H9 (cell line): Measurements from ENCODE around the gene ANXA2. TPM values are rescaled to one million over a fixed set of nuclear protein-coding genes. Genes with fewer than 3 reads are reported as not detected.

ENCODE experiments used
- DNase-seq: peaks from one replicate; pipeline ENCODE4 v3.0.0-alpha.2; 2017
- H2AFZ ChIP-seq: one replicate; pipeline ENCODE4 v1.6.1; 2013; ENCODE audit warnings: mild to moderate bottlenecking, low read length, control low read depth, moderate library complexity
- H2AK5ac ChIP-seq: 2 replicates; pipeline ENCODE4 v1.6.1; 2013; ENCODE audit warnings: low read length, control low read depth, mixed read lengths; ENCODE audit not compliant: insufficient read length
- H2BK120ac ChIP-seq: one replicate; pipeline ENCODE4 v1.6.1; 2013; ENCODE audit warnings: low read depth, mild to moderate bottlenecking, low read length, control low read depth, inconsistent platforms; ENCODE audit not compliant: poor library complexity, severe bottlenecking
- H2BK12ac ChIP-seq: 2 replicates; pipeline ENCODE4 v1.6.1; 2013; ENCODE audit warnings: low read length, control low read depth, mixed read lengths, low read depth; ENCODE audit not compliant: insufficient read length
- H2BK15ac ChIP-seq: 2 replicates; pipeline ENCODE4 v1.6.1; 2013; ENCODE audit warnings: low read depth, low read length, control low read depth
- H2BK20ac ChIP-seq: one replicate; pipeline ENCODE4 v1.6.1; 2013; ENCODE audit warnings: low read depth, mild to moderate bottlenecking, low read length, control low read depth, inconsistent platforms; ENCODE audit not compliant: poor library complexity, severe bottlenecking
- H2BK5ac ChIP-seq: 2 replicates; pipeline ENCODE4 v1.6.1; 2013; ENCODE audit warnings: low read length, control low read depth, mixed read lengths; ENCODE audit not compliant: insufficient read length
- H3K14ac ChIP-seq: 2 replicates; pipeline ENCODE4 v1.6.1; 2013; ENCODE audit warnings: low read length, control low read depth; ENCODE audit not compliant: insufficient read depth
- H3K18ac ChIP-seq: 2 replicates; pipeline ENCODE4 v1.6.1; 2013; ENCODE audit warnings: low read depth, mild to moderate bottlenecking, mixed read lengths, low read length, control low read depth; ENCODE audit not compliant: insufficient read length
- H3K23ac ChIP-seq: 2 replicates; pipeline ENCODE4 v1.6.1; 2013; ENCODE audit warnings: low read length, control low read depth, mixed read lengths, low read depth; ENCODE audit not compliant: insufficient read length
- H3K23me2 ChIP-seq: 2 replicates; pipeline ENCODE4 v1.6.1; 2013; ENCODE audit warnings: low read depth, mild to moderate bottlenecking, mixed read lengths, low read length, control low read depth; ENCODE audit not compliant: insufficient read length, poor library complexity, severe bottlenecking
- H3K27ac ChIP-seq: 2 replicates; pipeline ENCODE4 v1.5.1; 2013; ENCODE audit warnings: low read length, control low read depth, mixed read lengths, low read depth; ENCODE audit not compliant: insufficient read length
- H3K27me3 ChIP-seq: 2 replicates; pipeline ENCODE4 v1.6.1; 2013; ENCODE audit warnings: low read length, control low read depth, inconsistent platforms; ENCODE audit not compliant: insufficient read depth
- H3K4ac ChIP-seq: 2 replicates; pipeline ENCODE4 v1.6.1; 2013; ENCODE audit warnings: low read depth, mild to moderate bottlenecking, control low read depth, inconsistent platforms, low read length, moderate library complexity
- H3K4me1 ChIP-seq: 2 replicates; pipeline ENCODE4 v1.6.1; 2013; ENCODE audit warnings: low read length, control low read depth, inconsistent platforms; ENCODE audit not compliant: insufficient read depth
- H3K4me2 ChIP-seq: 2 replicates; pipeline ENCODE4 v1.6.1; 2013; ENCODE audit warnings: low read length, control low read depth, mixed read lengths; ENCODE audit not compliant: insufficient read length, insufficient read depth
- H3K56ac ChIP-seq: 2 replicates; pipeline ENCODE4 v1.6.1; 2013; ENCODE audit warnings: low read depth, mild to moderate bottlenecking, mixed read lengths, low read length, control low read depth; ENCODE audit not compliant: insufficient read length
- H3K79me1 ChIP-seq: 2 replicates; pipeline ENCODE4 v1.6.1; 2013; ENCODE audit warnings: low read depth, mild to moderate bottlenecking, moderate library complexity, low read length, control low read depth, inconsistent platforms; ENCODE audit not compliant: insufficient read depth, poor library complexity, severe bottlenecking
- H3K79me2 ChIP-seq: 2 replicates; pipeline ENCODE4 v1.6.1; 2013; ENCODE audit warnings: low read length, control low read depth, inconsistent platforms; ENCODE audit not compliant: insufficient read depth
- H3K9ac ChIP-seq: 2 replicates; pipeline ENCODE4 v1.6.1; 2013; ENCODE audit warnings: low read length, control low read depth, mixed read lengths; ENCODE audit not compliant: insufficient read length; ENCODE audit errors: extremely low read depth
- H3K9me3 ChIP-seq: one replicate; pipeline ENCODE4 v1.6.1; 2013; ENCODE audit warnings: low read depth, low read length, inconsistent platforms; ENCODE audit not compliant: control insufficient read depth
- H3T11ph ChIP-seq: one replicate; pipeline ENCODE4 v1.6.1; 2013; ENCODE audit warnings: mild to moderate bottlenecking, low read length, control low read depth, inconsistent platforms
- H4K20me1 ChIP-seq: one replicate; pipeline ENCODE4 v1.6.1; 2013; ENCODE audit not compliant: control insufficient read depth, insufficient read length, insufficient read depth
- H4K5ac ChIP-seq: 2 replicates; pipeline ENCODE4 v1.6.1; 2013; ENCODE audit warnings: low read depth, mild to moderate bottlenecking, mixed read lengths, low read length, control low read depth; ENCODE audit not compliant: insufficient read length
- H4K8ac ChIP-seq: replicated peaks from 2 replicates; pipeline ENCODE4 v1.6.1; 2013; ENCODE audit warnings: low read length, control low read depth, mixed read lengths, low read depth; ENCODE audit not compliant: insufficient read length
- H4K91ac ChIP-seq: 2 replicates; pipeline ENCODE4 v1.6.1; 2013; ENCODE audit warnings: low read depth, mild to moderate bottlenecking, moderate library complexity, mixed read lengths, low read length, control low read depth; ENCODE audit not compliant: insufficient read length
- H3K27ac Mint-ChIP-seq, 3 experiments: 2 replicates in 2 of 3; 3 replicates in 1 of 3; pipeline ENCODE4 v1.8.0; 2020 to 2021; ENCODE audit warnings: mixed read lengths in 3 of 3, mild to moderate bottlenecking in 1 of 3, moderate library complexity in 1 of 3
- H3K27me3 Mint-ChIP-seq: 2 replicates; pipeline ENCODE4 v1.8.0; 2021; ENCODE audit warnings: low read depth, mild to moderate bottlenecking, moderate library complexity, mixed read lengths
- H3K36me3 Mint-ChIP-seq, 3 experiments: 2 replicates in 2 of 3; 3 replicates in 1 of 3; pipeline ENCODE4 v1.8.0; 2020 to 2021; ENCODE audit warnings: low read depth in 3 of 3, mixed read lengths in 3 of 3; ENCODE audit not compliant: insufficient read depth in 1 of 3
- H3K4me1 Mint-ChIP-seq, 2 experiments: 2 replicates each; pipeline ENCODE4 v1.8.0; 2020; ENCODE audit warnings: mixed read lengths in 2 of 2
- H3K4me3 Mint-ChIP-seq, 2 experiments: 2 replicates in 1 of 2; 3 replicates in 1 of 2; pipeline ENCODE4 v1.8.0; 2020 to 2021; ENCODE audit warnings: mild to moderate bottlenecking in 2 of 2, mixed read lengths in 2 of 2, moderate library complexity in 1 of 2
- H3K9me3 Mint-ChIP-seq, 2 experiments: 2 replicates in 1 of 2; 3 replicates in 1 of 2; pipeline ENCODE4 v1.8.0; 2020; ENCODE audit warnings: mild to moderate bottlenecking in 2 of 2, mixed read lengths in 2 of 2, moderate library complexity in 1 of 2
- WGBS: extraction: QIAGEN DNeasy Blood & Tissue Kit; methylation state at CpG from one replicate; pipeline ENCODE4 v1.1.7; 2013; ENCODE audit warnings: missing lambda C conversion rate, low lambda C conversion rate, mixed read lengths; ENCODE audit not compliant: insufficient read length; ENCODE audit errors: extremely low coverage; 5-methylcytosine and 5-hydroxymethylcytosine counted together
- total RNA-seq: library from RNA; stranded (reverse); gene quantifications from 2 replicates; pipeline ENCODE4 v1.2.1, GENCODE V29; 2021
- TF ChIP-seq, protein P1 (sequence below): fragments of 200-600 bp; sonication (generic); conservative IDR thresholded peaks from 3 replicates; pipeline ENCODE4 v1.8.0; 2021; ENCODE audit warnings: antibody characterized with exemption, mild to moderate bottlenecking

Gene ANXA2
- total RNA-seq, 1 experiment from 2014 or later: 126 TPM

DNA sequence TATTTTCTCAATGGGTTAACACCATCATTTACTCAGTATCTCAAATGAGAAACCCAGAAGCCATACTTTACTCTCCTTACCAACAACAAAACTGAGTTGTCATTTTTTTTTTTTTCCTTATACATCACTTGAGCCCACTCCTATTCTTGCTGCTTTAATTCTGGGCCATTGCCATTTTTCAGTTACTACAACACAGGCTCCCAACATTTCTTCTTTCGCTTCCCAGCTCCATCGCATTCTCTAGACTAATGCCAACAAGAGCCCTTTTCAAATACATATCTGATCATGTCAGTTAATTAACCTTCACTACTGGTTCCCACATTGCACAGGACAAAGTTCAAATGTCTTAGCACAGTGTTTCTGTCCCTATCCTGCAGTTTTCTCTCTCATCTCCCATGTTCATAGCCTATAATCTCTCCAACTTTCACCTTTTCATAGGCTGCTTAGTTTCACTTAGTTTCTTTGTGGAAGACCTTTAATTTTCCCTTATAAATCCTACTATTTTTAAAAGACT, 22.5 kb upstream of the ANXA2 start:
- Histone ChIP-seq H4K91ac (no peak overlapping the region), H2BK20ac (no peak overlapping the region), H2BK5ac (no peak overlapping the region), H3K4me1 (no peaks in the 10 kb centered on the region), H2AFZ (no peak overlapping the region), H3K18ac (no peak overlapping the region), H4K5ac (no peak overlapping the region), H2AK5ac (no peak overlapping the region), H3K23ac (no peak overlapping the region), H3K9me3 (no peaks in the 10 kb centered on the region), H2BK120ac (no peak overlapping the region), H3K79me1 (no peaks in the 10 kb centered on the region), H3K27ac (no peak overlapping the region), H3K23me2 (no peaks in the 10 kb centered on the region), H3K56ac (no peak overlapping the region), H3T11ph (no peak overlapping the region), H3K4ac (no peak overlapping the region), H4K8ac (no peak overlapping the region), H3K27me3 (no peaks in the 10 kb centered on the region), H2BK15ac (no peak overlapping the region), H3K14ac (no peak overlapping the region), H2BK12ac (no peak overlapping the region), H3K4me2 (no peak overlapping the region), H3K79me2 (no peaks in the 10 kb centered on the region), H4K20me1 (no peaks in the 10 kb centered on the region), H3K9ac (no peak overlapping the region)
- H3K9me3 Mint-ChIP-seq: no peaks in the 10 kb centered on the region
- no peak overlapping the region for H3K4me3 Mint-ChIP-seq
- whole genome bisulfite sequencing: no CpG with 5 or more reads among the region's 2 CpGs
- no peak overlapping the region for H3K27ac Mint-ChIP-seq
- no peaks in the 10 kb centered on the region for H3K27me3 Mint-ChIP-seq
- TF ChIP-seq, protein P1, sequence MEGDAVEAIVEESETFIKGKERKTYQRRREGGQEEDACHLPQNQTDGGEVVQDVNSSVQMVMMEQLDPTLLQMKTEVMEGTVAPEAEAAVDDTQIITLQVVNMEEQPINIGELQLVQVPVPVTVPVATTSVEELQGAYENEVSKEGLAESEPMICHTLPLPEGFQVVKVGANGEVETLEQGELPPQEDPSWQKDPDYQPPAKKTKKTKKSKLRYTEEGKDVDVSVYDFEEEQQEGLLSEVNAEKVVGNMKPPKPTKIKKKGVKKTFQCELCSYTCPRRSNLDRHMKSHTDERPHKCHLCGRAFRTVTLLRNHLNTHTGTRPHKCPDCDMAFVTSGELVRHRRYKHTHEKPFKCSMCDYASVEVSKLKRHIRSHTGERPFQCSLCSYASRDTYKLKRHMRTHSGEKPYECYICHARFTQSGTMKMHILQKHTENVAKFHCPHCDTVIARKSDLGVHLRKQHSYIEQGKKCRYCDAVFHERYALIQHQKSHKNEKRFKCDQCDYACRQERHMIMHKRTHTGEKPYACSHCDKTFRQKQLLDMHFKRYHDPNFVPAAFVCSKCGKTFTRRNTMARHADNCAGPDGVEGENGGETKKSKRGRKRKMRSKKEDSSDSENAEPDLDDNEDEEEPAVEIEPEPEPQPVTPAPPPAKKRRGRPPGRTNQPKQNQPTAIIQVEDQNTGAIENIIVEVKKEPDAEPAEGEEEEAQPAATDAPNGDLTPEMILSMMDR: no peak
- H3K4me1 Mint-ChIP-seq: peaks cover 7 to 14% of the 10 kb centered on the region in 2 experiments; a peak in 2 of 4 replicates
- DNase-seq: no peak
- H3K36me3 Mint-ChIP-seq: peaks cover 5 to 9% (median 7%) of the 10 kb centered on the region in 3 experiments; a peak in 6 of 7 replicates
